Measurements from ENCODE around the gene CST4.
"Not testable (repeated sequence)": the region's sequence is repeated elsewhere in the genome, so short reads cannot be mapped to it uniquely, and the experiment has no call there.

CST4 gene

GRCh38 chr20:23711778-23712177 is 22.9 kb upstream of the CST4 start:
- not testable (repeated sequence) for H3K27ac ChIP-seq (ENCODE audit: insufficient read depth, low read length, poor library complexity, severe bottlenecking); H3K4me3 ChIP-seq (ENCODE audit: insufficient read depth, low read depth, low read length, poor library complexity, severe bottlenecking); H3K27me3 ChIP-seq (replicated peaks; ENCODE audit: control insufficient read depth, insufficient read depth, low read length, poor library complexity, severe bottlenecking); H3K9me3 ChIP-seq (ENCODE audit: control insufficient read depth, low read length); DNase-seq; H3K36me3 ChIP-seq (ENCODE audit: control insufficient read depth, insufficient read depth, low read length); H3K4me1 ChIP-seq (ENCODE audit: control insufficient read depth, insufficient read depth, low read length, poor library complexity, severe bottlenecking)

- no peaks in the 10 kb centered on the region for H3K9me3 ChIP-seq (ENCODE audit: control insufficient read depth, low read length)
- no peaks in the 10 kb centered on the region for H3K4me1 ChIP-seq (ENCODE audit: control insufficient read depth, insufficient read depth, low read length, poor library complexity, severe bottlenecking)
- H3K27ac ChIP-seq (ENCODE audit: insufficient read depth, low read length, poor library complexity, severe bottlenecking) = no peak overlapping the region
- no peak overlapping the region for H3K4me3 ChIP-seq (ENCODE audit: insufficient read depth, low read depth, low read length, poor library complexity, severe bottlenecking)
- H3K27me3 ChIP-seq (replicated peaks; ENCODE audit: control insufficient read depth, insufficient read depth, low read length, poor library complexity, severe bottlenecking) = no peaks in the 10 kb centered on the region
- no peaks in the 10 kb centered on the region for H3K36me3 ChIP-seq (ENCODE audit: control insufficient read depth, insufficient read depth, low read length)
- no peak for DNase-seq
These were observed 21.9 kb upstream of the CST4 start for GRCh38 chr20:23710771-23711170.

- Histone ChIP-seq H3K27ac (ENCODE audit: insufficient read depth, low read length, poor library complexity, severe bottlenecking) (no peak overlapping the region), H3K9me3 (ENCODE audit: control insufficient read depth, low read length) (no peaks in the 10 kb centered on the region), H3K27me3 (replicated peaks; ENCODE audit: control insufficient read depth, insufficient read depth, low read length, poor library complexity, severe bottlenecking) (no peaks in the 10 kb centered on the region), H3K36me3 (ENCODE audit: control insufficient read depth, insufficient read depth, low read length) (no peaks in the 10 kb centered on the region), H3K4me3 (ENCODE audit: insufficient read depth, low read depth, low read length, poor library complexity, severe bottlenecking) (no peak overlapping the region), H3K4me1 (ENCODE audit: control insufficient read depth, insufficient read depth, low read length, poor library complexity, severe bottlenecking) (no peaks in the 10 kb centered on the region)
- no peak for DNase-seq
These were observed 17.1 kb upstream of the CST4 start for GRCh38 chr20:23705895-23706294.

GRCh38 chr20:23702021-23702420 is 13.2 kb upstream of the CST4 start:
- DNase-seq = no peak
- H3K27me3 ChIP-seq (replicated peaks; ENCODE audit: control insufficient read depth, insufficient read depth, low read length, poor library complexity, severe bottlenecking) = no peaks in the 10 kb centered on the region
- no peak overlapping the region for H3K27ac ChIP-seq (ENCODE audit: insufficient read depth, low read length, poor library complexity, severe bottlenecking)

GRCh38 chr20:23700931-23701330 is 12.1 kb upstream of the CST4 start:
- H3K27me3 ChIP-seq (replicated peaks; ENCODE audit: control insufficient read depth, insufficient read depth, low read length, poor library complexity, severe bottlenecking) = no peaks in the 10 kb centered on the region
- H3K9me3 ChIP-seq (ENCODE audit: control insufficient read depth, low read length) = no peaks in the 10 kb centered on the region
- no peak overlapping the region for H3K27ac ChIP-seq (ENCODE audit: insufficient read depth, low read length, poor library complexity, severe bottlenecking)
- H3K4me3 ChIP-seq (ENCODE audit: insufficient read depth, low read depth, low read length, poor library complexity, severe bottlenecking) = no peak overlapping the region
- H3K4me1 ChIP-seq (ENCODE audit: control insufficient read depth, insufficient read depth, low read length, poor library complexity, severe bottlenecking) = no peaks in the 10 kb centered on the region
- no peaks in the 10 kb centered on the region for H3K36me3 ChIP-seq (ENCODE audit: control insufficient read depth, insufficient read depth, low read length)
- DNase-seq = no peak

More at GRCh38 chr20:23702021-23702420, 13.2 kb upstream of the CST4 start:
- no peak overlapping the region for H3K4me3 ChIP-seq (ENCODE audit: insufficient read depth, low read depth, low read length, poor library complexity, severe bottlenecking)
- no peaks in the 10 kb centered on the region for H3K9me3 ChIP-seq (ENCODE audit: control insufficient read depth, low read length)
- H3K4me1 ChIP-seq (ENCODE audit: control insufficient read depth, insufficient read depth, low read length, poor library complexity, severe bottlenecking) = no peaks in the 10 kb centered on the region
- H3K36me3 ChIP-seq (ENCODE audit: control insufficient read depth, insufficient read depth, low read length) = no peaks in the 10 kb centered on the region

GRCh38 chr20:23697947-23698346 is 9.1 kb upstream of the CST4 start:
- no peak for DNase-seq
- no peak overlapping the region for H3K27ac ChIP-seq (ENCODE audit: insufficient read depth, low read length, poor library complexity, severe bottlenecking)
- no peaks in the 10 kb centered on the region for H3K36me3 ChIP-seq (ENCODE audit: control insufficient read depth, insufficient read depth, low read length)
- no peaks in the 10 kb centered on the region for H3K4me1 ChIP-seq (ENCODE audit: control insufficient read depth, insufficient read depth, low read length, poor library complexity, severe bottlenecking)
- H3K4me3 ChIP-seq (ENCODE audit: insufficient read depth, low read depth, low read length, poor library complexity, severe bottlenecking) = no peak overlapping the region
- no peaks in the 10 kb centered on the region for H3K27me3 ChIP-seq (replicated peaks; ENCODE audit: control insufficient read depth, insufficient read depth, low read length, poor library complexity, severe bottlenecking)
- no peaks in the 10 kb centered on the region for H3K9me3 ChIP-seq (ENCODE audit: control insufficient read depth, low read length)

- H3K4me1 ChIP-seq (ENCODE audit: control insufficient read depth, insufficient read depth, low read length, poor library complexity, severe bottlenecking); H3K9me3 ChIP-seq (ENCODE audit: control insufficient read depth, low read length); DNase-seq; H3K27ac ChIP-seq (ENCODE audit: insufficient read depth, low read length, poor library complexity, severe bottlenecking); H3K36me3 ChIP-seq (ENCODE audit: control insufficient read depth, insufficient read depth, low read length); H3K27me3 ChIP-seq (replicated peaks; ENCODE audit: control insufficient read depth, insufficient read depth, low read length, poor library complexity, severe bottlenecking); H3K4me3 ChIP-seq (ENCODE audit: insufficient read depth, low read depth, low read length, poor library complexity, severe bottlenecking): not testable (repeated sequence)
These were observed 6.2 kb upstream of the CST4 start for GRCh38 chr20:23695068-23695395.

GRCh38 chr20:23694178-23695067 is 5.6 kb upstream of the CST4 start:
- DNase-seq; H3K4me3 ChIP-seq (ENCODE audit: insufficient read depth, low read depth, low read length, poor library complexity, severe bottlenecking); H3K27ac ChIP-seq (ENCODE audit: insufficient read depth, low read length, poor library complexity, severe bottlenecking); H3K9me3 ChIP-seq (ENCODE audit: control insufficient read depth, low read length); H3K4me1 ChIP-seq (ENCODE audit: control insufficient read depth, insufficient read depth, low read length, poor library complexity, severe bottlenecking); H3K36me3 ChIP-seq (ENCODE audit: control insufficient read depth, insufficient read depth, low read length); H3K27me3 ChIP-seq (replicated peaks; ENCODE audit: control insufficient read depth, insufficient read depth, low read length, poor library complexity, severe bottlenecking): not testable (repeated sequence)

- H3K9me3 ChIP-seq (ENCODE audit: control insufficient read depth, low read length); H3K36me3 ChIP-seq (ENCODE audit: control insufficient read depth, insufficient read depth, low read length); DNase-seq; H3K4me1 ChIP-seq (ENCODE audit: control insufficient read depth, insufficient read depth, low read length, poor library complexity, severe bottlenecking); H3K27ac ChIP-seq (ENCODE audit: insufficient read depth, low read length, poor library complexity, severe bottlenecking); H3K4me3 ChIP-seq (ENCODE audit: insufficient read depth, low read depth, low read length, poor library complexity, severe bottlenecking); H3K27me3 ChIP-seq (replicated peaks; ENCODE audit: control insufficient read depth, insufficient read depth, low read length, poor library complexity, severe bottlenecking): not testable (repeated sequence)
These were observed 4.1 kb upstream of the CST4 start for GRCh38 chr20:23692725-23693619.

- Histone ChIP-seq H3K4me3 (ENCODE audit: insufficient read depth, low read depth, low read length, poor library complexity, severe bottlenecking) (no peak overlapping the region), H3K36me3 (ENCODE audit: control insufficient read depth, insufficient read depth, low read length) (no peaks in the 10 kb centered on the region), H3K27ac (ENCODE audit: insufficient read depth, low read length, poor library complexity, severe bottlenecking) (no peak overlapping the region), H3K4me1 (ENCODE audit: control insufficient read depth, insufficient read depth, low read length, poor library complexity, severe bottlenecking) (no peaks in the 10 kb centered on the region), H3K9me3 (ENCODE audit: control insufficient read depth, low read length) (no peaks in the 10 kb centered on the region), H3K27me3 (replicated peaks; ENCODE audit: control insufficient read depth, insufficient read depth, low read length, poor library complexity, severe bottlenecking) (no peaks in the 10 kb centered on the region)
- DNase-seq = no peak
These were observed 2.8 kb upstream of the CST4 start for GRCh38 chr20:23691675-23692074.
